Large intestine (tissue), 3 donors: Measurements from ENCODE around the gene RAD18. TPM values are rescaled to one million over a fixed set of nuclear protein-coding genes. Genes with fewer than 3 reads are reported as not detected.

Experiments
- DNase-seq, 2 donors: peaks; one replicate each; pipeline versions ENCODE4 v3.0.0 to v3.0.0-alpha.2; 2013
- H3K27ac ChIP-seq: one replicate; pipeline ENCODE4 v1.5.1; 2013; ENCODE audit warnings: low read length
- H3K27me3 ChIP-seq: 2 replicates; pipeline ENCODE4 v1.6.1; 2013; ENCODE audit warnings: low read length; ENCODE audit not compliant: control insufficient read depth, insufficient read depth
- H3K36me3 ChIP-seq: 2 replicates; pipeline ENCODE4 v1.6.1; 2013; ENCODE audit warnings: low read length; ENCODE audit not compliant: control insufficient read depth, insufficient read depth
- H3K4me1 ChIP-seq: one replicate; pipeline ENCODE4 v1.6.1; 2013; ENCODE audit warnings: low read length; ENCODE audit not compliant: control insufficient read depth, insufficient read depth
- H3K4me3 ChIP-seq: one replicate; pipeline ENCODE4 v1.5.1; 2013; ENCODE audit warnings: low read length
- H3K9me3 ChIP-seq: one replicate; pipeline ENCODE4 v1.6.1; 2013; ENCODE audit warnings: mild to moderate bottlenecking, low read depth, low read length, moderate library complexity; ENCODE audit not compliant: control insufficient read depth
- WGBS: methylation state at CpG from one replicate; pipeline ENCODE4 v1.1.5; 2013; ENCODE audit warnings: low lambda C conversion rate; ENCODE audit not compliant: insufficient coverage; 5-methylcytosine and 5-hydroxymethylcytosine counted together
- polyA plus RNA-seq: library from polyadenylated mRNA; unstranded; fragments of 120-200 nt; gene quantifications from one replicate; pipeline ENCODE4 v1.2.1, GENCODE V29; 2013

Gene RAD18
- polyA plus RNA-seq, 1 donor, result 8.2 TPM

DNA sequence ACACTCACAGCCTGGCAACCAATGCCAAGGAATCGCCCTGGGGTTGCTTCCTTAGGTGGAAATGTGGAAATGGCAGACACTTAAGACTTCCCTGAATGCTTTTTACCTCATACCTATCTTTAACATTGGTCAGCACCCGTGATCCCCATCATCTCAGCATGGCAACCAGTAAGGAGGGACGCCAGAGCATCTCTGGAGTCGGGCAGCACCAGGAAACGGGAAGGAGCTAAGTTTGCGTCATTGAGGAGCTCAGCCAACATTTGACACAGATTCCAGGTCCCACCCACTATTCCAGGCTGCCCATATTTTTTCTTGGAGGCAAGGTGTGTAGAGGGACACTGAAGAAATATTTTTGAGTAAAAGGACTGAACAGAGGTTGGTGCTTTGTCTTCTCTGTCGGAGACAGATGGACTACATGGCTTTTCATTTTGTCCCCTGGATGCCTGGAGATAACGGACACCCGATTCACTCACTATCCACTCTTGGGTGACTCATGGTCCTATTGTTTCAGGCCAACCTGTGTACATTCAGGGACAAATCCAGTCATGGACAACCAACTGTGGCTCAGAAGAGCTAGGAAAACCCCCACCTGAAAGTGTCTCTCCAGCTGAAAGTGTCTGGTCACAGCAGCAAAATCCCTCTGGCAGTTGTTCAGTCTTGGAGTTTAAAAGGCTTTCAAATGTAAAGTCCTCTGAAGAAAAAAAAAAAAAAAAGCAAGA lies 123.5 kb downstream of the RAD18 start:
- Histone ChIP-seq H3K27ac (no peak overlapping the region), H3K27me3 (no peaks in the 10 kb centered on the region), H3K4me1 (no peaks in the 10 kb centered on the region), H3K36me3 (no peaks in the 10 kb centered on the region), H3K4me3 (no peak overlapping the region), H3K9me3 (no peaks in the 10 kb centered on the region)
- WGBS, result no CpG with 5 or more reads among the region's 9 CpGs
- DNase-seq, result no peak

DNA sequence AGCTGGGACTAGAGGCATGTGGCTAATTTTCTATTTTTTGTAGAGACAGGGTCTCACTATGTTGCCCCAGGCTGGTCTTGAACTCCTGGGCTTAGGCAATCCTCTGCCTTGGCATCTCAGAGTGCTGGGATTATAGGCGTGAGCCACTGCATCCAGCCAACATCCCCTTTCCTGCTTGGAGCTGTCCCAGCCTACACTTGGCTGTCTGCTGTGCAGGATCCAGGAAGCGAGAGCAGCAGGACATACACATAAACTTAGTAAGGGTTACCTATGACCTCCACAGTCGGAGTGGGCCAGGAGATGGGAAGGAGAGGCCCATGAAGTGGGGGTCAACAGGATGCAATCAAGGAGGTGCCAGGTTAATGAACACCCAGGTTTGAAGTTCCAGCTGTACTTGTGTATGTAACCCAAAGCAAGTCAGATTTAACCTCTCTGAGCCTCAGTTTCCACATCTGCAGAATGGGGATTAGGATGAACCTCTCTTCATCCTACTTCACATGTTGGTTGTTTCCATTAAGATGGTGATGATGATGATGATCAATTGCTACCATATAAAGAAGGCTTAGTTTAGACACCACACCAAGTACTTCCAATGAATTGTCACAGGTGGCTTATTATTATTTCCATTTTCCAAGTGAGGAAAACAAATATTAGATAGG lies 124.4 kb downstream of the RAD18 start:
- Histone ChIP-seq H3K4me1 (no peaks in the 10 kb centered on the region), H3K36me3 (no peaks in the 10 kb centered on the region), H3K27me3 (no peaks in the 10 kb centered on the region), H3K4me3 (no peak overlapping the region), H3K9me3 (no peaks in the 10 kb centered on the region), H3K27ac (no peak overlapping the region)
- DNase-seq, result no peak
- no CpG with 5 or more reads among the region's 3 CpGs for WGBS

DNA sequence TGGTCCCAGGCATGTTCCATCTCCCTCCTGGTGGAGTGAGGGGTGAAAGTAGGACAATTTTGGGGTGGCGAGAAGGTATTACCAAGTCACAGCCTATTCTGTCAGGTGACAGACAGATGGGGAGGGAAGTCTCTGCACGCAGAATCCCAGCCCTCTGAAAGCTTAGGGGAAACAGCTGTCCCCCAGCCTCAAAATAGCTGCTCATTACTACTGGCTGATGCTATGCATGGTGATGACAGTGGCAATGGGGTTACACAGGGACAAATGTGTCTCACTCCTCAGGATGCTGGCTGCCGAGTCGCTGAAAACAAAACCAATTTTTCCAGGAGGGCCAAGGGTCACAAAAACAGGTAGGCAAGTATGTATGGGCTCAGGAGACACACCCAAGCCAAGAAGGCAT lies 125.0 kb downstream of the RAD18 start:
- DNase-seq, result no peak
- WGBS, result no CpG with 5 or more reads among the region's 4 CpGs
- no peaks in the 10 kb centered on the region for H3K27me3 ChIP-seq
- H3K4me3 ChIP-seq, result no peak overlapping the region
- no peaks in the 10 kb centered on the region for H3K9me3 ChIP-seq
- H3K27ac ChIP-seq, result no peak overlapping the region
- H3K4me1 ChIP-seq, result no peaks in the 10 kb centered on the region
- no peaks in the 10 kb centered on the region for H3K36me3 ChIP-seq

DNA sequence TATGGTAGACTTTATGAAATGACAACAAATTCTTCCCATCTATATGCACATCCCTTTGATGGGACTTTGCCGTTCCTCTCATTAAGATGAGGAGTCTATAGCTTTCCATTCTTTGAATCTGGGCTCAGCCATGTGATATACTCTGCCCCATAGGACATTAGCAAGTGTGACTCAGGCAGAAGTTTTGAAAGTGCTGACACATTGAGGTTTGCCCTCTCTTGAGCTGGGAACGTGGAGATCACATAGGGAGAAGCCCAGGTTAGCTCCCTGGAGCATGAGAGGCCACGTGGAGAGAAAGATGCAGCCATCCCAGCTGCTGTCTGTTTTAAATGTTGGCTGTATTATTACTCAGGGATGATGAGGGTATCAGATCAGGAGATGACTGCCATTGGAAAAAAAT lies 126.1 kb downstream of the RAD18 start:
- Histone ChIP-seq H3K27me3 (no peaks in the 10 kb centered on the region), H3K27ac (no peak overlapping the region), H3K9me3 (no peaks in the 10 kb centered on the region), H3K4me3 (no peak overlapping the region), H3K36me3 (no peaks in the 10 kb centered on the region), H3K4me1 (no peaks in the 10 kb centered on the region)
- WGBS, result 100% methylated on average over 1 of the region's 3 CpGs
- no peak for DNase-seq

DNA sequence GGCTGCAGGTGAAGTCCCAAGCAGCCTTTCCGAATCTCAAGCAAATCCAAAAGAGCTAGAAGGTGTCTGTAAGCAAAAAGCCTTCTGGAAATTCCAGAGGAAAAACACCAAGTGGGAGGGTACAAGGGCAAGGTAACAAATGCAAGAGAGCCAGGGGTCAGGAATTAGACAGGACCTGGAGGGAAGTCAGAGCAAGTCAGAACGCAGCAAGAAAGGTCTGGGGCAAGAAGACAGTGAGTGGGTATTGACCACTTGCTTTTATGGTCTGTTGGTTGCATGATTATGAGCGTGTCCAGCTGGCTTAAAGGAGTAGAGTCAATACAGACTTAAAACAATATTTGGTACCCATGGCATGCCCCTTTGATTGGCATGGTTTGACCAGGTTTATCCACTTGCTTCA lies 127.2 kb downstream of the RAD18 start:
- Histone ChIP-seq H3K36me3 (no peaks in the 10 kb centered on the region), H3K9me3 (no peaks in the 10 kb centered on the region), H3K27ac (no peak overlapping the region), H3K4me3 (no peak overlapping the region), H3K27me3 (no peaks in the 10 kb centered on the region), H3K4me1 (no peaks in the 10 kb centered on the region)
- WGBS, result 50% methylated on average over 1 of the region's 3 CpGs
- DNase-seq, result no peak

DNA sequence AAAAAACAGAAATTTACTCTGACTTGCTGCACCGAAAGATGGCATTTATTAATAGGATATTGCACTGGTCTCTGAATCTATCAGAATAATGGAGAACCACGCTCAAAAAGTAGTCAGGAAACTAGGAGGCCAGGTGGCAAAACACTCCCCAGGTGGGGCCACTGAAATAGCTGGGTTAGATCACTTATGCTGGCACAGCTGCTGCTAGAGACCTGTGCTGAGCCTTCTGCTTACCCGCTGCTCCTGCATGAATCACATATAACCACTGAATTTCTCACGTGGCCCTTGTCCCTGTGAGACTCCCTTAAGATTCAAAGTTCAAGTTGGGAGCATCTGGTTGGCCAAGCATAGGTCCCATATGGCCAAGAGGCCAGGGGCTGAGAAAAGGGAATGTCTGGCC lies 127.9 kb downstream of the RAD18 start:
- DNase-seq, result peak in 1 of 2 donors; percentile 17
- Histone ChIP-seq H3K27ac (no peak overlapping the region), H3K9me3 (no peaks in the 10 kb centered on the region), H3K36me3 (no peaks in the 10 kb centered on the region), H3K4me1 (no peaks in the 10 kb centered on the region), H3K27me3 (no peaks in the 10 kb centered on the region), H3K4me3 (no peak overlapping the region)
- WGBS, result 100% methylated on average over 1 of the region's 4 CpGs

DNA sequence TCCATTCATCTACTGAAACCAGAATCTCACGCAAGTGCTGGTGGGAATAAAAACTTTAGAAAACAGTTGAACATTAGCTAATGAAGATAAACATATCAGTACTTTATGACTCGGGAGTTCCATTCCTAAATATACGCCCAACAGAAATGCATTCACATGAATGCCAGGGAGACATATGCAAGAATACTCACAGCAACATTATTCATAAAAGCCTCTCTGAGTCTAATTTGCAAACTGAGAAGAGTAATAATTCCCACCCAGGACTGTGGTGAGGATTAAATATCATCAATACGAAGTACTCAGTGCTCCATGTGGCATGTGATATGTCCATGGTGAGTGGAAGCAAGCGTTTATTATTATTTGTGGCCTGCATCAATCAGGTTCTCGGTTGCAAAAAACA lies 128.3 kb downstream of the RAD18 start:
- Histone ChIP-seq H3K36me3 (no peaks in the 10 kb centered on the region), H3K27me3 (no peaks in the 10 kb centered on the region), H3K4me3 (no peak overlapping the region), H3K9me3 (no peaks in the 10 kb centered on the region), H3K4me1 (no peaks in the 10 kb centered on the region), H3K27ac (no peak overlapping the region)
- DNase-seq, result no peak
- 70% methylated on average over 3 of the region's 6 CpGs for WGBS

DNA sequence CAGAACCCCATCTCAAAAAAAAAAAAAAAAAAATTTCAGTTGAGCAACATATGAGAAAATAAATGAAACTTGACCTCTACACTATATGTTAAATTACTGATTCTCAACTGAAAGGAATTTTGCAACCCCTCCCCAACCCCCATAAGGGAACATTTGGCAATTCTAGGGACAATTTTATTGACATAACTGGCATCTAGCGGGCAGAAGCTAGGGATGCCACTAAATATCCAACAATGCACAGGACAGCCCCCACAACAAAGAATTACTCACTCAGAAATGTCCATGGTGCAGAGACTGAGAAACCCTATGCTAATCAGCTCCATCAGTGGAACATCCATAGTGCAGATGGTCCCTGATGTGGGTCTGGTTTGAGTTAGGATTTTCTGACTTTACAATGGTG lies 135.6 kb downstream of the RAD18 start:
- Histone ChIP-seq H3K27me3 (no peaks in the 10 kb centered on the region), H3K36me3 (no peaks in the 10 kb centered on the region), H3K4me1 (no peaks in the 10 kb centered on the region), H3K4me3 (no peak overlapping the region), H3K27ac (no peak overlapping the region), H3K9me3 (no peaks in the 10 kb centered on the region)
- WGBS, result no CpG with 5 or more reads among the region's 1 CpG
- no peak for DNase-seq

Other genes with a start within 250 kb of the RAD18 start
- 0.61 TPM for gene CAV3, start 229.7 kb downstream of the RAD18 start, polyA plus RNA-seq
- gene OXTR, start 193.9 kb downstream of the RAD18 start, polyA plus RNA-seq, result 2.2 TPM